C4-2B (cell line): ENCODE results near the gene FMR1NB.

Experiments
- CTCF ChIP-seq: fragments of 450-650 bp; conservative IDR thresholded peaks from 2 replicates; pipeline ENCODE4 v1.5.1; 2017; ENCODE audit warnings: mild to moderate bottlenecking
- ZFX ChIP-seq: fragments of 450-650 bp; IDR thresholded peaks from 2 replicates; pipeline ENCODE4 v1.6.1; 2017

- TF ChIP-seq CTCF = no peak
- TF ChIP-seq ZFX = no peak
Observed at GRCh38 chrX:147945286-147945685, 35.9 kb upstream of the FMR1NB start.
